Measurements from ENCODE around the gene FREM1. TPM values are rescaled to one million over a fixed set of nuclear protein-coding genes. Genes with fewer than 3 reads are reported as not detected.

Gene FREM1
- total RNA-seq, 3 donors from 2014 or later: 4.1 to 12.2 (median 4.3) TPM

- H3K9me3 ChIP-seq: no peaks in the 10 kb centered on the region
- H3K27me3 ChIP-seq: no peaks in the 10 kb centered on the region
- intact Hi-C loops (cut with DNase I; ENCODE audit: low total_unique reads): no loop called here
- H3K4me3 ChIP-seq: no peak overlapping the region
- DNase-seq (ENCODE audit: low spot score in 2 of 2): no peak
- H3K27ac ChIP-seq: no peak overlapping the region
- TF ChIP-seq POLR2AphosphoS5 (IDR thresholded peaks at IDR 0.05) (no peak), CTCF (IDR thresholded peaks at IDR 0.05) (no peak), POLR2A (IDR thresholded peaks at IDR 0.05) (no peak)
- H3K36me3 ChIP-seq: no peaks in the 10 kb centered on the region
- H3K4me1 ChIP-seq: no peaks in the 10 kb centered on the region
Measured at GRCh38 chr9:14935106-14935751, 25.0 kb upstream of the FREM1 start.

- H3K27ac ChIP-seq: no peak overlapping the region
- intact Hi-C loops (cut with DNase I; ENCODE audit: low total_unique reads): no loop called here
- H3K36me3 ChIP-seq: no peaks in the 10 kb centered on the region
Measured at GRCh38 chr9:14932641-14933040, 22.4 kb upstream of the FREM1 start.

GRCh38 chr9:14932231-14932630, 22.0 kb upstream of the FREM1 start:
- TF ChIP-seq POLR2AphosphoS5 (IDR thresholded peaks at IDR 0.05): no peak
- no peak for DNase-seq (ENCODE audit: low spot score in 2 of 2)
- H3K4me1 ChIP-seq: no peaks in the 10 kb centered on the region
- no peaks in the 10 kb centered on the region for H3K9me3 ChIP-seq
- no peaks in the 10 kb centered on the region for H3K27me3 ChIP-seq
- no peak overlapping the region for H3K27ac ChIP-seq
- intact Hi-C loops (cut with DNase I; ENCODE audit: low total_unique reads): no loop called here
- H3K36me3 ChIP-seq: no peaks in the 10 kb centered on the region
- no peak overlapping the region for H3K4me3 ChIP-seq

More at GRCh38 chr9:14932641-14933040, 22.4 kb upstream of the FREM1 start:
- Histone ChIP-seq H3K9me3 (no peaks in the 10 kb centered on the region), H3K4me1 (no peaks in the 10 kb centered on the region), H3K27me3 (no peaks in the 10 kb centered on the region), H3K4me3 (no peak overlapping the region)
- no peak for TF ChIP-seq POLR2AphosphoS5 (IDR thresholded peaks at IDR 0.05)
- no peak for DNase-seq (ENCODE audit: low spot score in 2 of 2)

- DNase-seq (ENCODE audit: low spot score in 2 of 2): no peak
Measured at GRCh38 chr9:14926941-14927624, 16.9 kb upstream of the FREM1 start.

GRCh38 chr9:14924230-14925219, 14.3 kb upstream of the FREM1 start:
- TF ChIP-seq CTCF (IDR thresholded peaks at IDR 0.05) (no peak), POLR2AphosphoS5 (IDR thresholded peaks at IDR 0.05) (no peak), POLR2A (IDR thresholded peaks at IDR 0.05) (no peak)
- Histone ChIP-seq H3K27ac (peak overlapping the region in 1 of 2 donors; percentile 64), H3K27me3 (no peaks in the 10 kb centered on the region), H3K4me3 (peak overlapping the region; percentile 12 to 58 (median 27)), H3K9me3 (no peaks in the 10 kb centered on the region), H3K36me3 (no peaks in the 10 kb centered on the region), H3K4me1 (no peaks in the 10 kb centered on the region)
- DNase-seq (ENCODE audit: low spot score in 2 of 2): no peak
- intact Hi-C loops (cut with DNase I; ENCODE audit: low total_unique reads): no loop called here

More at GRCh38 chr9:14926941-14927624, 16.9 kb upstream of the FREM1 start:
- Histone ChIP-seq H3K9me3 (no peaks in the 10 kb centered on the region), H3K36me3 (no peaks in the 10 kb centered on the region), H3K27me3 (no peaks in the 10 kb centered on the region), H3K4me1 (no peaks in the 10 kb centered on the region), H3K27ac (no peak overlapping the region), H3K4me3 (no peak overlapping the region)
- intact Hi-C loops (cut with DNase I; ENCODE audit: low total_unique reads): no loop called here
- TF ChIP-seq POLR2A (IDR thresholded peaks at IDR 0.05) (no peak), CTCF (IDR thresholded peaks at IDR 0.05) (no peak), POLR2AphosphoS5 (IDR thresholded peaks at IDR 0.05) (no peak)

Measured in breast epithelium (tissue), 4 donors.